HG02981 (cell line): ENCODE measurements around the gene CMTM5.
"Not testable (repeated sequence)": the region's sequence is repeated elsewhere in the genome, so short reads cannot be mapped to it uniquely, and the experiment has no call there.

Source experiments
- ATAC-seq: cut with Tn5 transposase; IDR thresholded peaks from one replicate; pipeline ENCODE4 v1.9.1; 2021; ENCODE audit warnings: mild to moderate bottlenecking, moderate library complexity; ENCODE audit not compliant: unreplicated experiment

CMTM5 gene

GRCh38 chr14:23377573-23378563 is 1.0 kb downstream of the CMTM5 start:
- no peak for ATAC-seq

DNA sequence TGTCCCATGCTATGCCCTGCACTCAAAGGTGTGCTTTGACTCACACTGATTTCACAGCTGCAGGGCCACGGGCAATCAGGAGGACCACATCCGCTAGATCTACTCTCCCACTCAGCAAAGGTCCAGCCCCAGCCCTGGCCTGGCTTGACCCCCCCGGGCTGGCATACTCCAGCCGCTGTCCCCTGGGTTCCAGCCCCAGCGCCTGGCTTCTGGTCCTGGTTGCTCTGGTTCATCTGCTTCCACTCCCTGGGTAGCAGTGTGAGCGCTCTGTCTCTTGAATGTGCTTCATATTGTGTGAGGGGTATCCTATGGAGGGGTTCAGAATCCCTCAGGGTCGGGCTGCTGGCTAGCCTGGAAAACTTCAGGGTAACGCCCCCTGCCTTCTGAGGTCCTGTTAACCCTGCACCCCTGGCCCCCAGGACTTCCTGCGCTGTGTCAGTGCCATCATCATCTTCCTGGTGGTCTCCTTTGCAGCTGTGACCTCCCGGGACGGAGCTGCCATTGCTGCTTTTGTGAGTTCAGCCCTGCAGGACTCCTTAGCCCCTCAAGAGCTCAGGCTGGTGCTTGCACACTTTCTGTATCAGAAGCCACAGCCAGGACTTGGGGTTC is 1.9 kb downstream of the CMTM5 start:
- ATAC-seq = no peak

DNA sequence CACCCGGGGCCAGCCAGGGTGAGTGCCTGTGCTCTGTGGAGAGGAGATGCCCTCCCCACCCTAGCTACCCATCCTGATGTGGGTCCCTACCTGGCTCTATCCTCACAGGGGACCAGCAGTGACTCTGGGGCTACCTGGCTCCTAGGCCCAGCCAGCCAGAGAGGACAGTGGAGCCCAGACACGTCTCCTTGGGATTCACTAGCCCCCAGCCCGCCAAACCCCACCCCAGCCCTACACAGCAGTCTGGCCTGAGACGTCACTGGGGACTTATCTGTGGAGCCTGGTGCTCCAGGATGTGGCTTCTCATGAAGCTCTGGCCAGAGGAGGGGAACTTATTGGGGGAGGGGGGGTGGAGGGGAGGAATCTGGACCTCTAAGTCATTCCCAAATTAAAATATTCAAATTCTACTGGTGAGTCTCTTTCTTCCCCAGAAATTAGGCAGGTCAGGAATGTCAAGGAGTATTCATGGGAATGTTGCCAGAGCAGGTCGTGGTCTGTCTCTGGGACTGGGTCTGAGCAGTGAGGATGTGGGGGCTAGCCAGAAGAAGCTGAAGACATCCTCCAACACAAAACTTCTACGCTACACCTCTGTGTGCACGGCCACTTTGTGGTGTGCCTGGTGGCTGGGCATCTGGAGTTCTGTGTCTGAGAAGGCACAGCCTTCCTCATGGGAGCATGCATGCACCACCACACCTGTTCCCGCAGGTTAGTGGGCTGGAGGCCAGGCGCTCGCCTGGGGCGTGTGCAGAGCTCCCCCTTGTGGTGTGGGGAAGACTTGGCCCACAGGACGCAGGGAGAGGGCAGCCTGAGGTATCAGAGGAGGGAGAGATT is 2.7 kb downstream of the CMTM5 start:
- no peak for ATAC-seq

GRCh38 chr14:23380197-23380914 is 3.5 kb downstream of the CMTM5 start:
- no peak for ATAC-seq

GRCh38 chr14:23380976-23381375 is 4.1 kb downstream of the CMTM5 start:
- no peak for ATAC-seq

GRCh38 chr14:23381871-23382270 is 5.0 kb downstream of the CMTM5 start:
- no peak for ATAC-seq

GRCh38 chr14:23382276-23382675 is 5.4 kb downstream of the CMTM5 start:
- no peak for ATAC-seq

DNA sequence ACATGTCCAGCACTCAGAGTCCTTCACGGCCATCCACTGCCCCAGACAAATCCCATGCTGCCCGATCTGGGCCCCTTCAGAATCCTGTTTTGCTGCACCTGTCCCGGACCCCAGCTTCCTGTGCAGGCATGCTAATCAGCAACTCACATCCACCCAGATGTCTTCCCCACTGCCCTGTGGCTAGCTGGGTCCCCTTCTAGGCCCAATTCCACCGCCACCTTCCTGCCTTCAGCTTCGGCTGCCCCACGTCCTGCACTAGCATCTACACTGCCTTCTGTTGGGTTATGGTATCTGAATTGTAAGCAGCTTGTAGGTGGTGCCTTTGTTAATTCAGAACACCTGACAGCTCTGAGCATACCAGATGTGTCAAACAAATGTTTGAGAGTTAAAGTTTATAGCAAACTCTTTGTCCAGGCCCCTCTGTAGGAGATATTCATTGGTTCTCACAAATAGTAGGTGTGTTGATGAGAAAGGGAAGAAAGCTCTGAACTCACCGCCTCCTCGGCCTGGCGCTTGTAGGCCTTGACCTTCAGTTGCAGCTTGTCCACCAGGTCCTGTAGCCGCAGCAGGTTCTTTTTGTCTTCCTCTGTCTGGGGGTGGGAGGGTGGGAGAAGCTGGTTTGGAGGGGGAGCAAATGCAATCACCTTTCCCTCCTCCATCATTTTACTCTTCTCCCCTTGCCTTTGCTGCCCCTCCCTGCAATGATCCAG is 6.0 kb downstream of the CMTM5 start:
- ATAC-seq = no peak

DNA sequence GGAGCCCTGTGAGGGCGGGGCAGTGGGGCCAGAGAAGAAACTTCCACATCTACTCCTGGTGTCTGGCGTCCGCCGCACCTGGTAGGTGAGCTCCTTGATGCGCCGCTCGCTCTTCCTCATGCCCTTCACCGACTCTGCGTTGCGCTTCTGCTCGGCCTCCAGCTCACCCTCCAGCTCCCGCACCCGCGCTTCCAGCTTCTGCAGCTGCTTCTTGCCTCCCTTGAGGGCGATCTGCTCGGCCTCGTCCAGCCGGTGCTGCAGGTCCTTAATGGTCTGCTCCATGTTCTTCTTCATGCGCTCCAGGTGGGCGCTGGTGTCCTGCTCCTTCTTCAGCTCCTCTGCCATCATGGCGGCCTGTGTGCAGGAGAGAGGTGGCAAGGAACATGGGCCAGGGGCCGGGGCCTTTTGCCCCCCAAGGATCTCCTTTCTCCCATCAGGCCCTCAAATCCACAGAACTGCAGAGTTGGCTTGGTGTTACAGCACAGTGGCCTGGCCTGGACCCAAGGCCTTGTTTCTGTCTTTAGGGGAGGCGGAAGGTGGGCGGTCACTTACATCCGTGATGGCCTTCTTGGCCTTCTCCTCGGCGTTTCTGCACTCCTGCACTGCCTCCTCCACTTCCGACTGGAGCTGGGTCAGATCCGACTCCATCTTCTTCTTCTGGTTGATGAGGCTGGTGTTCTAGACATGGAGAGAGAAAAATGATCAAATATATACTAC is 7.7 kb downstream of the CMTM5 start:
- ATAC-seq = no peak

DNA sequence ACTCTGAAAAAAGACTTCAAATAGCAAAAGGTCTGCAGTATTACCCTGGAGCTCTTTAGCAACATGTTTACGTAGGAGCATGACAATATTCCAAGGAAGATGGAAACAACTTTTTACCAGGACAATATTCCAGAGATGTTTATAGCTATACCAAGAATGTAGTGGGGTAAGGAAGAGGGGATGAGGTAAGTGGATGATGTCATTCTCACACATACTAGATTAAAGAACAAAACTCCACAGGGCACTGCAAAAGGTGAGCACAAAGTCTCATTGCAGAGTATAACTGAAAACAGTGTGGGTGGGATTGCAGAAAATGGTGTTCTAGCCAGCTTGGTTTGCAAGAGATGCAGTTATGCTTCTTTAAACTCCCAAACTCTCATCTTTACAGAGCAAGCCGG is 8.4 kb downstream of the CMTM5 start:
- no peak for ATAC-seq

GRCh38 chr14:23385642-23386265 is 8.9 kb downstream of the CMTM5 start:
- no peak for ATAC-seq

GRCh38 chr14:23386266-23386657 is 9.4 kb downstream of the CMTM5 start:
- ATAC-seq = not testable (repeated sequence)

DNA sequence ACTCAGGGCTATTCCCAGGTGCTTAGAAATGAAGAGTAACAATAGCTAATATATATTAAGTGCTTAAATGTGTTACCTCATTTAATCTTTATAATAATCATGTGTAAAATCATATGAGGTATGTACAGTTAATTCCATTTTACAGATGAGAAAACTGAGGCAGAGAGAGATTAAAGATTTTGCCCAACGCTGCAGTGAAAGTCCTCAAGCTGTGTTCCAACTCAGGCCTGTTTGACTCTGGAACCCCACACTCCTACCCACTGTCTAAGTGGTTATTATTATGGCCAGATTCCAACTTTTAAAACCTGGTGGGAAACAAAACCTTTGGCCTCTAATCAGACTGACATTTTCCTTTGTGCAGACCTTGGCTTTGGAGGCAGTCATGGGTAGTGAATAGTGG is 10.2 kb downstream of the CMTM5 start:
- ATAC-seq = no peak

- ATAC-seq = no peak
Measured at GRCh38 chr14:23387916-23388882, 11.4 kb downstream of the CMTM5 start.

- no peak for ATAC-seq
Measured at GRCh38 chr14:23388996-23389395, 12.2 kb downstream of the CMTM5 start.

GRCh38 chr14:23389396-23389795 is 12.6 kb downstream of the CMTM5 start:
- ATAC-seq = no peak

DNA sequence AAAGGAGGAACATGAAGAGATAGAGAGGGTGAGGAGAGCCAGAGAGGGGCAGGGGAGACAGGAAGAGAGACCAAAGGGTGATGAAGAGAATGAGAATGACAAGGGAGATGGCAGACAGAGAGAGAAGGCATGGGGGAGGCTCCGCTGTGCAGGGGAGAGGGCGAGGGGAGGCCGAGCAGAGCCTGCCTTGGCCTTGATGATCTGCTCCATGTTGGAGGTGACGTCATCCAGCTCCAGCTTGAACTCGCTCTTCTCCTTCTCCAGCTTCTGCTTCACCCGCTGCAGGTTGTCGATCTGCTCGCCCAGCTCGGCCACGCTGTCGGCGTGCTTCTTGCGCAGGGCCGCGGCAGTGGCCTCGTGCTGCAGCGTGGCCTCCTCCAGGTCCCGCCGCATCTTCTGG is 13.0 kb downstream of the CMTM5 start:
- not testable (repeated sequence) for ATAC-seq

DNA sequence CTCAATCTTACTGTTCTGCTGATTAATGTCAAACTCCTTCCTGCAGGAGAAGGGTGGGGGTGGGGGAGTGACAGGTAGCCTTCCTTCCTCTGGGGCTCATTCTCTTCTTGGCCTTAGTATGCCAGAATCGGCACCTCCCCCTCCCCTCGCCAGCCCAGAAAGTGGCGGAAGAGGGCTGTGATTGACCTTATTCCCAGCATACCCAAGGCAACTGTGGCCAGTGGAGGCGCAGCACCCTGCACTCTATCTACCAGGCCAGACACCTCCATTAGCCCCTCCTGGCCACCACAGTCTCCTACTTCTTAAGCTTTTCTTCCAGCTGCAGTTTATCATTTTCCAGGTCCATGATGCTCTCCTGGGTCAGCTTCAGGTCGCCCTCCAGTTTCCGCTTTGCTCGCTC is 15.8 kb downstream of the CMTM5 start:
- ATAC-seq = no peak
